Measurements from ENCODE around the gene MAP3K21. TPM values are rescaled to one million over a fixed set of nuclear protein-coding genes. Genes with fewer than 3 reads are reported as not detected.

Gene MAP3K21
- total and polyA plus RNA-seq, 2 experiments from 2014 or later = 0.70 to 2.9 TPM

GRCh38 chr1:233334092-233334491 is 6.6 kb downstream of the MAP3K21 start:
- H3K27me3 ChIP-seq = peaks cover 17% of the 10 kb centered on the region
- H3K27ac ChIP-seq = no peak overlapping the region
- H3K4me3 ChIP-seq = no peak overlapping the region
- H3K4me1 ChIP-seq (ENCODE audit: low read depth) = no peaks in the 10 kb centered on the region
- H3K9me3 ChIP-seq (ENCODE audit: low read depth) = no peaks in the 10 kb centered on the region
- no peak for DNase-seq (ENCODE audit: low read depth in 1 of 2, low spot score in 1 of 2)
- no peak for TF ChIP-seq CTCF (IDR thresholded peaks at IDR 0.05; ENCODE audit: low read depth, low read length)
- H3K36me3 ChIP-seq = no peaks in the 10 kb centered on the region

GRCh38 chr1:233336554-233337456 is 9.3 kb downstream of the MAP3K21 start:
- no peaks in the 10 kb centered on the region for H3K36me3 ChIP-seq

GRCh38 chr1:233337505-233337904 is 10.0 kb downstream of the MAP3K21 start:
- no peaks in the 10 kb centered on the region for H3K9me3 ChIP-seq (ENCODE audit: low read depth)
- no peak overlapping the region for H3K27ac ChIP-seq
- H3K4me3 ChIP-seq = no peak overlapping the region
- no peaks in the 10 kb centered on the region for H3K36me3 ChIP-seq
- no peaks in the 10 kb centered on the region for H3K4me1 ChIP-seq (ENCODE audit: low read depth)
- DNase-seq (ENCODE audit: low read depth in 1 of 2, low spot score in 1 of 2) = no peak
- H3K27me3 ChIP-seq = no peaks in the 10 kb centered on the region
- no peak for TF ChIP-seq CTCF (IDR thresholded peaks at IDR 0.05; ENCODE audit: low read depth, low read length)

More at GRCh38 chr1:233336554-233337456, 9.3 kb downstream of the MAP3K21 start:
- H3K4me1 ChIP-seq (ENCODE audit: low read depth) = no peaks in the 10 kb centered on the region
- DNase-seq (ENCODE audit: low read depth in 1 of 2, low spot score in 1 of 2) = no peak
- H3K27ac ChIP-seq = no peak overlapping the region
- TF ChIP-seq CTCF (IDR thresholded peaks at IDR 0.05; ENCODE audit: low read depth, low read length) = no peak
- no peak overlapping the region for H3K4me3 ChIP-seq
- no peaks in the 10 kb centered on the region for H3K27me3 ChIP-seq
- H3K9me3 ChIP-seq (ENCODE audit: low read depth) = no peaks in the 10 kb centered on the region

- no peak for DNase-seq (ENCODE audit: low read depth in 1 of 2, low spot score in 1 of 2)
- TF ChIP-seq CTCF (IDR thresholded peaks at IDR 0.05; ENCODE audit: low read depth, low read length) = no peak
- H3K9me3 ChIP-seq (ENCODE audit: low read depth) = no peaks in the 10 kb centered on the region
- no peak overlapping the region for H3K27ac ChIP-seq
- H3K27me3 ChIP-seq = no peaks in the 10 kb centered on the region
- H3K36me3 ChIP-seq = no peaks in the 10 kb centered on the region
- H3K4me1 ChIP-seq (ENCODE audit: low read depth) = no peaks in the 10 kb centered on the region
- no peak overlapping the region for H3K4me3 ChIP-seq
Observed at GRCh38 chr1:233338102-233338501, 10.6 kb downstream of the MAP3K21 start.

GRCh38 chr1:233340031-233340555 is 12.6 kb downstream of the MAP3K21 start:
- no peaks in the 10 kb centered on the region for H3K27me3 ChIP-seq
- H3K4me3 ChIP-seq = no peak overlapping the region
- TF ChIP-seq CTCF (IDR thresholded peaks at IDR 0.05; ENCODE audit: low read depth, low read length) = no peak
- H3K27ac ChIP-seq = no peak overlapping the region
- no peaks in the 10 kb centered on the region for H3K4me1 ChIP-seq (ENCODE audit: low read depth)
- H3K36me3 ChIP-seq = no peaks in the 10 kb centered on the region
- no peak for DNase-seq (ENCODE audit: low read depth in 1 of 2, low spot score in 1 of 2)
- no peaks in the 10 kb centered on the region for H3K9me3 ChIP-seq (ENCODE audit: low read depth)
